OCI-LY7 (cell line): ENCODE data around the gene ARHGAP30. TPM values are rescaled to one million over a fixed set of nuclear protein-coding genes. Genes with fewer than 3 reads are reported as not detected.

Source experiments
- BruUV-seq: library from RNA; stranded (reverse); fragments of 400-500 nt; replicated peaks from 2 replicates; lab custom pipeline; 2021; lab: Mats Ljungman, UMichigan
- CTCF ChIA-PET: fragments of 300-600 bp; sonication (Branson Sonifier 250); formaldehyde crosslinking; loops from one replicate; lab custom pipeline; 2022; ENCODE audit warnings: antibody characterized with exemption; ENCODE audit not compliant: unreplicated experiment; lab: Charles Lee
- POLR2A ChIA-PET: fragments of 300-600 bp; sonication (Branson Sonifier 250); formaldehyde crosslinking; loops from one replicate; lab custom pipeline; 2022; ENCODE audit warnings: antibody characterized with exemption; lab: Charles Lee
- DNase-seq: peaks from one replicate; pipeline ENCODE4 v3.0.0-alpha.2; 2015; ENCODE audit warnings: low spot score
- H2AFZ ChIP-seq: fragments of 200-600 bp; sonication (generic), shearing (Covaris generic); 2 replicates; pipeline ENCODE4 v1.6.1; 2014; ENCODE audit warnings: mild to moderate bottlenecking, antibody characterized with exemption, low read length, moderate library complexity
- H3K27ac ChIP-seq: fragments of 200-600 bp; sonication (generic); 2 replicates; pipeline ENCODE4 v1.5.1; 2014; ENCODE audit warnings: mixed run types, low read depth, mild to moderate bottlenecking, moderate library complexity, low read length, inconsistent platforms; ENCODE audit not compliant: poor library complexity, severe bottlenecking
- H3K36me3 ChIP-seq: fragments of 200-600 bp; sonication (generic); 2 replicates; pipeline ENCODE4 v1.6.1; 2014; ENCODE audit warnings: mild to moderate bottlenecking, antibody characterized with exemption, low read length, moderate library complexity, mixed read lengths; ENCODE audit not compliant: insufficient read depth
- H3K4me1 ChIP-seq: fragments of 200-600 bp; sonication (generic); 2 replicates; pipeline ENCODE4 v1.5.1; 2014; ENCODE audit warnings: mild to moderate bottlenecking, low read length; ENCODE audit not compliant: insufficient read depth, poor library complexity, severe bottlenecking
- H3K4me2 ChIP-seq: fragments of 200-600 bp; sonication (generic); 2 replicates; pipeline ENCODE4 v1.6.1; 2014; ENCODE audit warnings: mild to moderate bottlenecking, low read length
- H3K4me3 ChIP-seq: fragments of 200-600 bp; sonication (generic); 2 replicates; pipeline ENCODE4 v1.5.1; 2014; ENCODE audit warnings: mild to moderate bottlenecking, low read depth, low read length; ENCODE audit not compliant: poor library complexity, severe bottlenecking
- H3K79me2 ChIP-seq: fragments of 200-600 bp; sonication (generic); 2 replicates; pipeline ENCODE4 v1.6.1; 2016; ENCODE audit warnings: low read depth, mild to moderate bottlenecking, low read length, moderate library complexity, mixed read lengths; ENCODE audit not compliant: insufficient read depth
- H3K9me2 ChIP-seq: fragments of 200-600 bp; sonication (generic); 2 replicates; pipeline ENCODE4 v1.6.1; 2016; ENCODE audit warnings: mild to moderate bottlenecking, low read length, mixed read lengths; ENCODE audit not compliant: insufficient read depth
- H3K9me3 ChIP-seq: fragments of 200-600 bp; sonication (generic); 2 replicates; pipeline ENCODE4 v1.6.1; 2014; ENCODE audit warnings: mild to moderate bottlenecking, mixed run types, low read length, mixed read lengths
- H4K20me1 ChIP-seq: fragments of 200-600 bp; sonication (generic); 2 replicates; pipeline ENCODE4 v1.6.1; 2014; ENCODE audit warnings: mild to moderate bottlenecking, antibody characterized with exemption, low read length, moderate library complexity, mixed read lengths; ENCODE audit not compliant: insufficient read depth
- EZH2phosphoT487 ChIP-seq: fragments of 200-600 bp; sonication (generic); IDR thresholded peaks from 2 replicates; pipeline ENCODE4 v1.6.1; 2018; ENCODE audit warnings: low read depth, borderline replicate concordance, mild to moderate bottlenecking, mixed run types, antibody characterized with exemption, low read length, moderate library complexity, mixed read lengths
- intact Hi-C: fragments of 100-400 bp; cut with micrococcal nuclease; formaldehyde crosslinking; loops from one replicate; pipeline ENCODE4 v1.10.0; 2022; ENCODE audit not compliant: unreplicated experiment
- total RNA-seq, 2 experiments: library from RNA; depleted of rRNA in 1 of 2; stranded (reverse); fragments of >200 nt in 1 of 2; shearing (Covaris generic) in 1 of 2; gene quantifications; 2 replicates each; pipeline ENCODE4 v1.2.3, GENCODE V29; 2014 to 2022
- TF ChIP-seq, protein P1 (sequence below): fragments of 200-600 bp; sonication (generic); conservative IDR thresholded peaks from 2 replicates; pipeline ENCODE4 v1.5.1; 2014; ENCODE audit warnings: mild to moderate bottlenecking, antibody characterized with exemption, low read length, moderate library complexity, mixed read lengths

ARHGAP30 gene
- total RNA-seq, 2 experiments from 2014 or later, result 56.2 to 101 TPM

DNA sequence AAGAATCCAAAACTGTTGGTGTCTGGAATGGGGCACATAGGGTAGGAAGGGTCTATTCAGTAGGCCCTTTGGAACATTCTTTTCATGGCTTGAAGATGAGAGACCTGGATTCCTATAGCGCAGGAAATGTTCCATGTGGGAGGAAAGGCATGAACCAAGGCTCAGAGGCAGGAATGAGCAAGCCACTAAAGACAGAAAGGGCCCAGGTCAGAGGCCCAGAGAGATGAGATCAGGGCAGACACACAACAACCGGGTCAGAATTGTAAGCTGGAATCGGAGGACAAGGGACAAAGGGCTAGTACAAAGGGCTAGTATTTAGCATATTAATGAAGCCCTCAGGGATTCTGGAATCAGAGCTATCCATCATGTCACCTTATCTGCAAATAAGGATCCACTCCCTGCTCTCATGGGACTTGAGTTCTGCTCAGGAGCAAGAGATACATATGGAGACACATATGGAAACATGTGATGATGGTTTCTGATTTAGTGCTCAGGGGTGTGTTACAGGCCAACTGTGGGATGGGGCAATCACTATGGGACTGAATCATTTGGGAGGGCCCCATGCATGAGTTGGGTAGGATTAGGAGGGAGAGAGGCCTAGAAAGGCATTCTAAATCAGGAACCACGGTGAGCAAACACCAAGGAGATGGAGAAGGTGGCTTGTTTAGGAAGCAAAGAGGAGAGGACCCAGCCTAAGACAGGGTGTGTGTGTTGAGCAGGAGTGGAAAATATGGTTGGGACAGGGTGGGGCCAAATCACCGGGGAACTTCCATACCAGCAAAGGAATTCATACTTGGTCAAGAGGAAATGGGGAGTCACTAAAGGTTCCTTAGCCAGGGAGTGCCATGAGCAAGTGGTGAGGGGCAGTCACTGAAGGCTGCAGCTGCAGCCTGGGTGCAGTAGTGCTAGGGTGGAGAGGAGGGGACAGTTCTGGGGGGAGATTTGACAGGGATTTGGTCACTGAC, 11.0 kb upstream of the ARHGAP30 start:
- Histone ChIP-seq H2AFZ (no peak overlapping the region), H3K4me1 (no peaks in the 10 kb centered on the region), H3K36me3 (no peaks in the 10 kb centered on the region), H3K4me3 (no peak overlapping the region), H3K9me3 (no peaks in the 10 kb centered on the region), H4K20me1 (no peaks in the 10 kb centered on the region), H3K27ac (no peak overlapping the region), H3K79me2 (no peaks in the 10 kb centered on the region), H3K4me2 (no peak overlapping the region), H3K9me2 (no peaks in the 10 kb centered on the region)
- TF ChIP-seq, protein P1, sequence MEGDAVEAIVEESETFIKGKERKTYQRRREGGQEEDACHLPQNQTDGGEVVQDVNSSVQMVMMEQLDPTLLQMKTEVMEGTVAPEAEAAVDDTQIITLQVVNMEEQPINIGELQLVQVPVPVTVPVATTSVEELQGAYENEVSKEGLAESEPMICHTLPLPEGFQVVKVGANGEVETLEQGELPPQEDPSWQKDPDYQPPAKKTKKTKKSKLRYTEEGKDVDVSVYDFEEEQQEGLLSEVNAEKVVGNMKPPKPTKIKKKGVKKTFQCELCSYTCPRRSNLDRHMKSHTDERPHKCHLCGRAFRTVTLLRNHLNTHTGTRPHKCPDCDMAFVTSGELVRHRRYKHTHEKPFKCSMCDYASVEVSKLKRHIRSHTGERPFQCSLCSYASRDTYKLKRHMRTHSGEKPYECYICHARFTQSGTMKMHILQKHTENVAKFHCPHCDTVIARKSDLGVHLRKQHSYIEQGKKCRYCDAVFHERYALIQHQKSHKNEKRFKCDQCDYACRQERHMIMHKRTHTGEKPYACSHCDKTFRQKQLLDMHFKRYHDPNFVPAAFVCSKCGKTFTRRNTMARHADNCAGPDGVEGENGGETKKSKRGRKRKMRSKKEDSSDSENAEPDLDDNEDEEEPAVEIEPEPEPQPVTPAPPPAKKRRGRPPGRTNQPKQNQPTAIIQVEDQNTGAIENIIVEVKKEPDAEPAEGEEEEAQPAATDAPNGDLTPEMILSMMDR, result no peak
- TF ChIP-seq EZH2phosphoT487, result no peak
- no peak for DNase-seq
- BruUV-seq, result no TSS peak
- intact Hi-C loops, result no loop called here
- CTCF ChIA-PET, result no interaction called here
- POLR2A ChIA-PET, result interaction anchor here (0.6 kb wide), 1 partner anchor 32 kb away, joined by 3 read pairs; no protein-coding TSS in a partner anchor

DNA sequence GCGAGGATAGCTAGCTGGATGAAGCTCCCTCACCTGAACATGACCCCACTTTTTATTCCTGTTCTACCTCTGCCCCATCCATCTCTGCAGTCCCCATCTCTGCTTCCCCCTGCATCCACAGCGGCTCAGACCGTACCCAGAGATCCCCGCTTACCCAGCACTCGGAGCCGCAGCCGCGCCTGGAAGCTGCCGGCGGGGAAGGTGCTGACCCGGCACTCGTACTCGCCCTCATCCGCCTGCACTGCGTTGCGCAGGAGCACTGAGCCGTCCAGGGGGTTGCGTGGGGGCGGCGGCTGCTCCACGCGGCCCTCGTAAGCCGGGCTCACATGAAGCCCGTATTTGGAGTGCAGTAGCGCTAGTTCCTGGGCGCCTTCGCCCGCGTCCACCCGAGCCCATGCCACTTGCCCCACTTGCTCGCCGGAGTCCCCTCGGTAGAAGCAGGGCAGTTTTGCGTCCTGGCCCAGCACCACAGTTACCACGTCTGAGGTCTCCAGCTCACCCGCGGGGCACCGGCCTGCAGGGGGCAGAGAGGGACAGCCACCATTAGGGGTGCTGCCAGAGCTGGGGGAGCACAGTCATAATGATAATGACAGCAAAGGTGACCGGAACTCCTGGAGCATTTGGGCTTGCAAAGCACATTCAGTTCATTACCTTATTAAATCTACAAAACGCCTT, 9.9 kb upstream of the ARHGAP30 start:
- Histone ChIP-seq H4K20me1 (no peaks in the 10 kb centered on the region), H3K9me2 (no peaks in the 10 kb centered on the region), H3K79me2 (no peaks in the 10 kb centered on the region), H3K9me3 (no peaks in the 10 kb centered on the region), H2AFZ (no peak overlapping the region), H3K36me3 (no peaks in the 10 kb centered on the region), H3K27ac (no peak overlapping the region), H3K4me1 (no peaks in the 10 kb centered on the region), H3K4me3 (no peak overlapping the region), H3K4me2 (no peak overlapping the region)
- no peak for DNase-seq
- intact Hi-C loops, result no loop called here
- no TSS peak for BruUV-seq
- TF ChIP-seq, protein P1, result 0 out of 2 replicates have a peak, but pooled peaks have one; percentile 19
- TF ChIP-seq EZH2phosphoT487, result no peak
- ChIA-PET POLR2A (interaction anchor here (0.6 kb wide), 1 partner anchor 63 kb away, joined by 3 read pairs; no protein-coding TSS in a partner anchor), CTCF (no interaction called here)
